Measurements from ENCODE around the gene RUNX1.

Gene RUNX1

GRCh38 chr21:35017256-35017655 lies 31.8 kb downstream of the RUNX1 start:
- no peak for DNase-seq (ENCODE audit: low read depth in 1 of 2, low spot score in 1 of 2)

DNA sequence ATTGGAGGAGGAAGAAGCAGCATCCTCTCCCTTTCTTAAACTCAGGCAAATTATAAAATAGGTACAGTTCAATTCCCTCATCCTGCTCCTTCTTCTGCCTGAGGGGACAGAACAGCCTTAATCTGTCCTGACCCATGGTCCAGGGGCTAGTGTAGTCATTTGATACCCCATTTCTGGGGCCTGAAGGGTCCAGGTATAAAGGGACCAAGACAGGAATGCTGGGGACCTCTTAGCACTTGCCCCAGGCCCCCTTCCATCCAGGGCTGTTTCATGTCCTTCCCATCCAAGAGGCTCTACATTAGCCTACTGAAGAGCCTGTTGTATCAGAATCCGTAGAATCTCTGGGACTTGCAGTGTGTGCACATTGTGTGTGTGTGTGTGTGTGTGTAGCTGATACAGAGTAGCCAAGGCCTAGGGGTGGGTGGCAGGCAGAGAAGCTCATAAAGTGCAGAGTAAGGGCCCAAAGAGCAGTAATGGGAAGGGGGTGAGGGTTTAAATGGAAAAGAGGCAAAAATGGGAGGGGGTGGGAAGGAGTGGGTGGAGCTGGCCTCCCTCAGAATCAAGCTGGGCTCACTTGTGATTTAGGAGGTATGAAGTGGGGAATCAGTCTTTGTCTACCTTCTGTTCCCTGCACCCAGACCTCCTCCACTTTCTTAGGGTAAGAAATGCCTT lies 32.4 kb downstream of the RUNX1 start:
- no peak for DNase-seq (ENCODE audit: low read depth in 1 of 2, low spot score in 1 of 2)

DNA sequence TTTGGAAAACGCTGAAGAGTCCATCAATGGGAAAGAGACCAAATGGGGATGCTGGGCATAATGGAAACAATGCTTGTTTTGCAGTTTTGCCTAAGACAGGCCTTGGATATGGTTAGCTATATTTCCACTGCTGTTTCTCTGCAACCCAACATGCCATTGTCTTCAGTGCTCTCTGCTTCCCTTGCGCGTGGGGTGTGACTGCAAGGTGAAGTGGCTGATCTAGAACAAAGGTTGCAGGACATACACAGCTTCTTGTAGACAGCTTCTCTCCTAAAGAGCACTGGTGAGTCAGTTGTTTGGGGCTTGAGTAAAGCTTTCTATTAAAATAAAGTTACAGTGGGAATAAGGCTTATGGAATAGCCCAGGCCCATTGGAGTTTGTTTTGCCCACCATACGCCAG lies 33.0 kb downstream of the RUNX1 start:
- DNase-seq (ENCODE audit: low read depth in 1 of 2, low spot score in 1 of 2): no peak

GRCh38 chr21:35015435-35016024 lies 33.6 kb downstream of the RUNX1 start:
- no peak for DNase-seq (ENCODE audit: low read depth in 1 of 2, low spot score in 1 of 2)

GRCh38 chr21:35014302-35015041 lies 34.6 kb downstream of the RUNX1 start:
- DNase-seq (ENCODE audit: low read depth in 1 of 2, low spot score in 1 of 2): no peak

GRCh38 chr21:35011681-35012080 lies 37.4 kb downstream of the RUNX1 start:
- no peak for DNase-seq (ENCODE audit: low read depth in 1 of 2, low spot score in 1 of 2)

DNA sequence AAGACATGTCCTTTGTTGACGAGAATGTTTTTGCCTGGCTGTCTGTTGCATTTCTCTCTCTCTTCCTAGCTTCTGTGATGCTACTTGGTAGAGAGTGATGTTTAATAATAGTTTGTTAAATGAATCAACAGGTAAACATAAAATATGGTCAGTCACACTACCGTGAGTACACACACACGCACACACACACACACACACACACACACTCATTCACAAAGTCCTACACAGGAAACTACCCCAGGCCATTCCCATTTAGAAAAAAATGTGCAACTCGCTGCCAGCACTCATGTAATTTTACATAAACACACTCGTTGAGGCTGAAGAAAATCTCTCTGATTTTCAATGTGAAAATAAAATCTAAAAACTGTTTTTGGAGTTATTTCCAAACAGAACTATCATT lies 38.7 kb downstream of the RUNX1 start:
- DNase-seq (ENCODE audit: low read depth in 1 of 2, low spot score in 1 of 2): no peak

DNA sequence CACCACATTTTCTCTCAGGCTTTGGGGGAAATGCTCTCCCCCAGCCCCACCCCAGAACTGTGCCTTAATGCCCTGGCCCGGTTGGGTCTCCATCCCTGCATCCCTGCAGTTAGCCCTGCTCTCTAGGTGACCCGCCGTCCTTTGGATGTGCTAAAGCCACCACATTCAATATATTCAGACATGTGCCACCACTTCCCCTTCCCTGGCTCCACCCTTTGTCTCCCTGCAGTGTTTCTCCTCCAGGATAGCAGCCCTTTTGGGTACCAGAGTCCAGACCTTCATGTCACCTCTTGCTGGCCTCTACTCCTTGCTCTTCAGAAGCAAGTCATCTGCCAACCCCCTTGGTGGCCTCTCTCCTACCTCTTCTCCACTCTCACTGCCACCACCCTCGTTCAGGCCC lies 41.8 kb downstream of the RUNX1 start:
- DNase-seq (ENCODE audit: low read depth in 1 of 2, low spot score in 1 of 2): no peak

DNA sequence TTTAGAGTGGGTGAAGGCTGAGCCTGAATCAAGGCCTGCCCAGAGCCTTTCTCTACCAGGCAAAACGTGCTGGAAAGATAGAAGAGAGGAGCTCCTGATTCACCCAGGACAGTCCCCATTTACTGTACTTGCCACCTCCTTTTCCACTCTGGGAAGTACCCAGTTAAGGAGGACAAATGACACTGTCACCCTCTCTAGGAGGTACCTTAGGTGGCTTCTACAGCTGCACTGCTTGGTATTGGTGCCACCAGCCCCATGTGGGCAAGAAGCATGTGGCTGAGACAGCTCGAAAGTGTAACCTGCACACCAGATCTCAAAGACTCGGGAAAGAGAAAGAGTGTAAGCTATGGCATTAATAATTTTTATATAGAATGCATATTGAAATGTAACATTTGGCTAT lies 42.3 kb downstream of the RUNX1 start:
- DNase-seq (ENCODE audit: low read depth in 1 of 2, low spot score in 1 of 2): no peak

DNA sequence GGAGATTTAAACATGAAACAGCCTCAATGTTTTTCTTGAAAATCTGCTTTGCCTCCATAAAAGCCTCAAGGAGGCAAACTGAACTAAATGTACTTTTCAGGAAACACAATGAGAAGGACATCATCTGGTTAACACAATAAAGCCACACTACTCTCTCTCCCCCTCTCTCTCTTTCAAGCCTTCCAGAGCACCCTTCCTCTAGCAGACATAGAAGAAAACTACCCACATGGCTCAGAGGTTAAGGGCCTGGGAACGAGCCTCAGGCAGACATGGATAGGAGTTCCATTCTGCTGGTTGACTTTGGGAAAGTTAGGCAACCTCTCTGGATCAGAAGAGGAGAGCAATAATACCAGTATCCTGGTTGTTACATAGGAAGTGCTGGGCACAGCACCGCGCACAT lies 42.9 kb downstream of the RUNX1 start:
- DNase-seq (ENCODE audit: low read depth in 1 of 2, low spot score in 1 of 2): no peak

- DNase-seq (ENCODE audit: low read depth in 1 of 2, low spot score in 1 of 2): no peak
Measured at GRCh38 chr21:35005560-35006224, 43.4 kb downstream of the RUNX1 start.

DNA sequence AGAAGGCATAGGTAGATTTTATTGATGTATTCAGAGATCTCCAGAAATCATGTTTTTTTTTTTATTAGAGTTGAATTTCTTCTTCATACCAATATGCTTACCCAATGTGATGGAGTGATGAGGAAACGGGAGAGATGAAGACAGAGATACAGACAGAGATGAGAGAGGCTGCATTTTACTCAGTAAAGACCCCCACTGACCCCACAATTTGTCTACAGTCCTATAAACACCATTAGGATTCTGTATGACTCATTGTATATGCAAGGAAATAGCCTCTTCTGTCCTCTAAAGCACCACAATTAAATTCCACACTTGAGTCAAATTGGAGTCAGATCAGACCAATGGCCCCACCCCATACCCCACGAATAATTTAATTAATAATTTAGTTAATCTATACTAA lies 44.0 kb downstream of the RUNX1 start:
- no peak for DNase-seq (ENCODE audit: low read depth in 1 of 2, low spot score in 1 of 2)

GRCh38 chr21:35004314-35004713 lies 44.8 kb downstream of the RUNX1 start:
- DNase-seq (ENCODE audit: low read depth in 1 of 2, low spot score in 1 of 2): no peak

GRCh38 chr21:35002879-35003722 lies 46.0 kb downstream of the RUNX1 start:
- DNase-seq (ENCODE audit: low read depth in 1 of 2, low spot score in 1 of 2): no peak

DNA sequence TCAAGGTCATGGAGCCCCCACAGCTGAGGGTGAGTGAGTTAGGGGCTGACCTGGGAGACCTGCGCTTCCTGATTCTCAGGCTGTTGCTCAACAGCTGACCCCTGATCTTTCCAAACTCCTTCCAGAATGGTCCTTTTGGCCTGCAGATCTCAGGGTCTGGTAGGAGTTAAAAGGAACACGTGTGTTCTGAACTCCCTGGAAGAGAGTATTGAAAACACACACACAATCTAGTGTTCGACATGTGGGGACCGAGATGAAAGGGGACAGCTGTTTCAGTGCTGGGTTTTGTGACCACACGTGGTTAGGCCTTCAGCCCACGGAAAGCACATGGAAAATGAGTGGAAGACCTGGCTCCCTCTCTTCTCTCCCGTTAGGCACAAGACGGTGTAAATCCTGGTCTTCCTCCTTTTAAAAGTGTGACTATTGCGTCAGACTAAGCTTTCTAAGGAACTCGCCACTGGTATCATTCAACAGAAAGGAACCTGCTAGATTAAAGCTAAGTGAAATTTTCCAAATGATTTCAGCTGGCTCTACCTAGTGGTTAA lies 49.6 kb downstream of the RUNX1 start:
- no peak for DNase-seq (ENCODE audit: low read depth in 1 of 2, low spot score in 1 of 2)

DNA sequence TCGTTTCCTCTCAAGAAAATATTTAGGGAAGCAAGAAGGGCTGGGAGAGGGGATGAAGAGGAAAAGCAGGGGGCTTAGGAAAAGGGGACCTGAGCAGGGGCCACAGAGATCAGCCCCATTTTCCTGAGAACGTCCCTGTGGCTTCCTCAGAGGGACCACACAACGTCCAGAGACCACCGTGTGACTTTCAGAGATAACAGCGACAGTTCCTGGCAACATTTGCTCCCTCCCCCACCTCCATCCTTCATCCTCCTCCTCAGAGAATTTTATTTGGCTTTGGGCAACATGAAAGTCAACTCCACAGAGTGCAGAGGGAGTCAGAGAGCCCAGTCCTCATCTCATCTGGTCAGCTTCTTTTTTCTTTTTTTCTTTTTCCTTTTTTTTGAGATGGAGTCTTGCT lies 50.9 kb downstream of the RUNX1 start:
- no peak for DNase-seq (ENCODE audit: low read depth in 1 of 2, low spot score in 1 of 2)

DNA sequence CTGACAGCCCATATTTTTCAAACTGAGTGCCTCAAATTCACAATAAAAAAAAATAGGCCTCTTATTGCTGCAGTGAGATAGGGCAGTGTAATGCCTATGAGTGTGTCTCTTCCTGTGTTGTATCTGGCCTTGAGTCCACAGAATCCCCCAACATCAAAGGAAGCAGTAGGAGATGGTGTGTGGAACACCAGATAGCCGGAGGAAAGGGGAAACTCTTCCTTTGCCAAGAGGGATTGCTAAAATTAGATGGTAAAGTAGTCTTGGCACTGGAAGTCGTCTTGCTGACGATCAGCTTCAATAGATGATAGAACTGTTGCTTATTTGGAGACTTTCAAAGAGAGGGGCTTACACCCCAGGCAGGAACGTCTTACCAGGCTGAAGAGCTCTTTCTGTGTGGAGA lies 51.8 kb downstream of the RUNX1 start:
- DNase-seq (ENCODE audit: low read depth in 1 of 2, low spot score in 1 of 2): no peak

DNA sequence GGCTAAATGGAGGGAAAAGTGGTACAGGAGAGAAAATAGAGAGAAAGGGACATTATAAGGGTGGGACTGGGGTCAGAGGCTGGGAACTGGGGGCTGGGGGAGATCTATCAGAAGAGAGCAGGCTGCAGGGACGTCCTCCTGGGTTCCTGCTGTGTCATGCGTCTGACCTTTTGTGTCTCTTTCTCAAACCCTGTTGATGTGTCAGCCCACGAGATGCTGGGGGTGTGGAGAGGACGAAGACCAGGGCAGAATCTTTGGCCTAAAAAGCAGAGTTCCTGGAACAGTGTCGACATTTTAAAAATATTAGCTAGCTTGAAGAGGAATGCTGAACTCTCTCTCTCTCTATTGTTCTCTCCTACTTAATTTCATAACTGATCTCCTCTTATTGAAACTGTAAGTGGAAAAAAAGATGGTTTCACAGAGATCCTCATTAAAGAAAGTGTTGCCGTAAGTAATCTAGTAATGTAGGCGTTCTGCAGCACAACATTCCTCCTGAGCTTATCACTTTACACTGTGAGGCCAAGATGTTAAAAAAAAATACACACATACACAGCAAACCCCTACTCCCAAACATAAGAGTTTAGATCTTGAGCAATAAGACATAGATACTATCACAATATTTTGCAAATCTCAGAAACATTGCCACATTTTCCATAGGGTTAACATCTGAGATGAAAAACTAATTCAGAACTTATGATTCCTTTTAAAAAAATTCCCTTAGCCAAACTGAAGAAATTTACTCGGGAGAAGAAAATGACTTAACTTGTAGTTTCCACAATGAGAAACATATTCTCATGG lies 52.6 kb downstream of the RUNX1 start:
- DNase-seq (ENCODE audit: low read depth in 1 of 2, low spot score in 1 of 2): no peak

GRCh38 chr21:34995979-34996303 lies 53.2 kb downstream of the RUNX1 start:
- DNase-seq (ENCODE audit: low read depth in 1 of 2, low spot score in 1 of 2): no peak

All from stimulated activated CD4-positive, alpha-beta T cell treated with anti-CD3 and anti-CD28 coated beads, Interleukin-15, amount 100 ng/mL, for 1 hour (primary cell).